K562 (cell line): ENCODE data around the gene LAT. TPM values are rescaled to one million over a fixed set of nuclear protein-coding genes. Genes with fewer than 3 reads are reported as not detected.

Experiments
- ATAC-seq: fragments of 200-7000 bp; cut with Tn5 transposase; 3 replicates; pipeline ENCODE4 v1.9.1; 2020; ENCODE audit warnings: moderate library complexity
- BruUV-seq: library from RNA; stranded (reverse); fragments of 400-500 nt; replicated peaks from 2 replicates; lab custom pipeline; 2021; lab: Mats Ljungman, UMichigan
- CTCF ChIA-PET: fragments of 300-600 bp; formaldehyde crosslinking; extraction: SDS; loops from one replicate; lab custom pipeline; 2021; ENCODE audit warnings: low intra/inter-chr PET ratio; lab: Yijun Ruan, JAX
- POLR2A ChIA-PET: fragments of 300-600, 350-650 bp; sonication (Branson Sonifier 250); formaldehyde crosslinking; extraction: SDS; loops from one replicate; lab custom pipeline; 2021; ENCODE audit warnings: antibody characterized with exemption, inconsistent platforms; lab: Yijun Ruan, JAX
- DNase-seq, 4 experiments: peaks; one replicate each; pipeline versions ENCODE4 v3.0.0 to v3.0.0-alpha.2; 2011 to 2018; ENCODE audit warnings: low spot score in 3 of 4, mixed read lengths in 3 of 4; ENCODE audit errors: extremely low read depth in 1 of 4
- FAIRE-seq: peaks from 2 replicates; lab custom pipeline; 2011; peaks lifted over from hg19 to GRCh38; lab: Jason Lieb, UNC
- H2AFZ ChIP-seq: 2 replicates; pipeline ENCODE4 v1.6.0; 2011; ENCODE audit warnings: low read depth, low read length, control low read depth, inconsistent platforms
- H3K27ac ChIP-seq: fragments of 200-600 bp; 3 replicates; pipeline ENCODE4 v1.8.0; 2011; ENCODE audit warnings: low read depth, mild to moderate bottlenecking, control low read depth, inconsistent platforms, low read length, moderate library complexity, mixed read lengths; ENCODE audit errors: extremely low read depth
- H3K27me3 ChIP-seq, 2 experiments: fragments of 300-600 bp in 1 of 2; 2 replicates in 1 of 2; 3 replicates in 1 of 2; pipeline versions ENCODE4 v1.6.0 to v1.8.0; 2011; ENCODE audit warnings: inconsistent platforms in 2 of 2, low read length in 2 of 2, mild to moderate bottlenecking in 1 of 2, mixed read lengths in 1 of 2, moderate library complexity in 1 of 2; ENCODE audit not compliant: control insufficient read depth in 2 of 2, insufficient read depth in 2 of 2
- H3K36me3 ChIP-seq: fragments of 300-600 bp; 3 replicates; pipeline ENCODE4 v1.8.0; 2011; ENCODE audit warnings: mild to moderate bottlenecking, low read length, inconsistent platforms; ENCODE audit not compliant: control insufficient read depth, insufficient read depth
- H3K4me1 ChIP-seq, 2 experiments: fragments of 200-600 bp in 1 of 2; replicated peaks in 1 of 2; 2 replicates in 1 of 2; 3 replicates in 1 of 2; pipeline versions ENCODE4 v1.5.1 to v1.8.0; 2011; ENCODE audit warnings: inconsistent platforms in 2 of 2, low read length in 2 of 2, mild to moderate bottlenecking in 1 of 2, mixed read lengths in 1 of 2, moderate library complexity in 1 of 2; ENCODE audit not compliant: control insufficient read depth in 2 of 2, insufficient read depth in 2 of 2
- H3K4me2 ChIP-seq: 2 replicates; pipeline ENCODE4 v1.6.1; 2011; ENCODE audit warnings: low read length, control low read depth, inconsistent platforms, mixed read lengths; ENCODE audit not compliant: insufficient read depth
- H3K4me3 ChIP-seq: fragments of 200-600 bp; sonication (generic), shearing (Covaris generic); 2 replicates; pipeline ENCODE4 v1.5.1; 2016; ENCODE audit warnings: control low read depth, inconsistent platforms
- H3K79me2 ChIP-seq: fragments of 200-600 bp; 3 replicates; pipeline ENCODE4 v1.8.0; 2011; ENCODE audit warnings: low read length, inconsistent platforms; ENCODE audit not compliant: control insufficient read depth, insufficient read depth
- H3K9ac ChIP-seq, 2 experiments: 2 replicates each; pipeline versions ENCODE4 v1.6.0 to v1.6.1; 2011; ENCODE audit warnings: low read depth in 2 of 2, low read length in 2 of 2, control low read depth in 1 of 2, inconsistent platforms in 1 of 2, mild to moderate bottlenecking in 1 of 2, mixed read lengths in 1 of 2; ENCODE audit not compliant: insufficient read depth in 1 of 2
- H3K9me1 ChIP-seq: one replicate; pipeline ENCODE4 v1.6.0; 2011; ENCODE audit warnings: inconsistent platforms, mild to moderate bottlenecking, low read length, moderate library complexity; ENCODE audit not compliant: control insufficient read depth, insufficient read depth
- H3K9me3 ChIP-seq: replicated peaks from 2 replicates; pipeline ENCODE4 v1.5.1; 2011; ENCODE audit warnings: low read depth, low read length, inconsistent platforms; ENCODE audit not compliant: control insufficient read depth, insufficient read depth
- H4K20me1 ChIP-seq: replicated peaks from 2 replicates; pipeline ENCODE4 v1.6.1; 2011; ENCODE audit warnings: low read length, inconsistent platforms, mixed read lengths; ENCODE audit not compliant: control insufficient read depth, insufficient read depth
- EP300 ChIP-seq: IDR thresholded peaks from 2 replicates; pipeline ENCODE4 v1.6.1; 2012; ENCODE audit warnings: low read length, improper control_type of control experiment
- NCOR1 ChIP-seq: fragments of 450-650 bp; IDR thresholded peaks from 2 replicates; pipeline ENCODE4 v1.6.1; 2016; ENCODE audit warnings: mild to moderate bottlenecking, moderate library complexity
- NR2F6 ChIP-seq: fragments of 450-650 bp; formaldehyde crosslinking; IDR thresholded peaks from 2 replicates; pipeline ENCODE4 v1.4.0; 2020; ENCODE audit warnings: mild to moderate bottlenecking
- PRPF4 ChIP-seq: fragments of 200-400 bp; formaldehyde crosslinking; IDR thresholded peaks from one replicate; pipeline ENCODE4 v1.6.1; 2017; ENCODE audit warnings: low read length, low read depth, mild to moderate bottlenecking; ENCODE audit not compliant: insufficient read depth, poor library complexity, severe bottlenecking
- SRF ChIP-seq, 2 experiments: fragments of 250-450, 450-650 bp in 1 of 2; sonication (Bioruptor Pico) in 1 of 2; sonication (generic) in 1 of 2; formaldehyde crosslinking; IDR thresholded peaks; 2 replicates each; pipeline versions ENCODE4 v1.5.0 to v1.5.1; 2020 to 2022; ENCODE audit warnings: mild to moderate bottlenecking in 1 of 2, missing genetic modification reagents in 1 of 2
- TAF9B ChIP-seq: fragments of 450-650 bp; IDR thresholded peaks from 2 replicates; pipeline ENCODE4 v1.6.1; 2018; ENCODE audit warnings: mild to moderate bottlenecking; ENCODE audit not compliant: partially characterized antibody
- TARDBP ChIP-seq: fragments of 450-650 bp; IDR thresholded peaks from 2 replicates; pipeline ENCODE4 v1.6.1; 2016
- TEAD1 ChIP-seq, 2 experiments: fragments of 450-650 bp in 1 of 2; sonication (generic) in 1 of 2; formaldehyde crosslinking; IDR thresholded peaks; 2 replicates each; pipeline versions ENCODE4 v1.4.0 to v1.8.0; 2020 to 2022; ENCODE audit warnings: mild to moderate bottlenecking in 2 of 2, missing genetic modification reagents in 1 of 2
- ZFX ChIP-seq: sonication (generic); formaldehyde crosslinking; IDR thresholded peaks from 2 replicates; pipeline ENCODE4 v1.8.0; 2022; ENCODE audit warnings: mild to moderate bottlenecking, missing genetic modification reagents, moderate library complexity
- ZNF589 ChIP-seq: fragments of 200-800 bp; sonication (Bioruptor generic); IDR thresholded peaks from 2 replicates; pipeline ENCODE4 v1.6.1; 2016; ENCODE audit warnings: low read depth, missing genetic modification characterization, missing compliant biosample characterization
- WGBS: fragments of 100-300 bp; shearing (Covaris generic); methylation state at CpG from one replicate; pipeline ENCODE4 v1.1.6; 2016; ENCODE audit warnings: low coverage, mixed read lengths; ENCODE audit not compliant: insufficient coverage; ENCODE audit errors: missing lambda C conversion rate; 5-methylcytosine and 5-hydroxymethylcytosine counted together
- in situ Hi-C: fragments of 300-500 bp; cut with MboI; formaldehyde crosslinking; loops from 4 replicates; pipeline ENCODE4 v1.15.0; 2018; ENCODE audit warnings: inconsistent platforms, mixed read lengths
- intact Hi-C: fragments of 100-400 bp; cut with micrococcal nuclease; formaldehyde crosslinking; loops from 2 replicates; pipeline ENCODE4 v1.14.2; 2022
- polyA plus RNA-seq, 8 experiments: library from polyadenylated mRNA; depleted of rRNA in 4 of 8; stranded (reverse) in 5 of 8; unstranded in 3 of 8; fragments of >200 nt; fragmentation: Nextera tagmentation in 2 of 8; fragmentation: Illumina TruSeq in 1 of 8; extraction: Ambion mirVana in 2 of 8; extraction: Trizol in 1 of 8; gene quantifications; 2 replicates each; pipeline versions ENCODE4 v1.2.1 to v1.2.3, GENCODE V29; 2011 to 2014; ENCODE audit warnings: inconsistent platforms in 1 of 8, missing spikeins in 1 of 8
- total RNA-seq, 7 experiments: library from RNA; depleted of rRNA in 6 of 7; stranded (reverse); fragments of >200 nt in 6 of 7; fragmentation: Illumina TruSeq in 2 of 7; extraction: Trizol in 2 of 7; gene quantifications; 2 replicates each; pipeline versions ENCODE4 v1.2.1 to v1.2.3, GENCODE V29; 2011 to 2021; ENCODE audit warnings: low replicate concordance in 1 of 7
- TF ChIP-seq, protein P1 (sequence below), 2 experiments: fragments of 200-800 bp in 1 of 2; sonication (Bioruptor generic) in 1 of 2; sonication (generic) in 1 of 2; formaldehyde crosslinking in 1 of 2; IDR thresholded peaks in 1 of 2; conservative IDR thresholded peaks in 1 of 2; 2 replicates each; pipeline versions ENCODE4 v1.5.0 to v1.6.1; 2016 to 2020; ENCODE audit warnings: missing compliant biosample characterization in 1 of 2, missing genetic modification characterization in 1 of 2, missing genetic modification reagents in 1 of 2
- TF ChIP-seq, protein P2 (sequence below): conservative IDR thresholded peaks from 2 replicates; pipeline ENCODE4 v1.6.1; 2011; ENCODE audit warnings: low read depth, mild to moderate bottlenecking, low read length; ENCODE audit not compliant: control insufficient read depth
- TF ChIP-seq, protein P3 (sequence below): fragments of 450-650 bp; IDR thresholded peaks from 2 replicates; pipeline ENCODE4 v1.6.1; 2018; ENCODE audit not compliant: partially characterized antibody

LAT gene
- total and polyA plus RNA-seq, 9 of the 15 experiments (the other 6 are each of a cell fraction or from before 2014, with no cell fraction given): 0.40 to 4.2 (median 1.3) TPM

DNA sequence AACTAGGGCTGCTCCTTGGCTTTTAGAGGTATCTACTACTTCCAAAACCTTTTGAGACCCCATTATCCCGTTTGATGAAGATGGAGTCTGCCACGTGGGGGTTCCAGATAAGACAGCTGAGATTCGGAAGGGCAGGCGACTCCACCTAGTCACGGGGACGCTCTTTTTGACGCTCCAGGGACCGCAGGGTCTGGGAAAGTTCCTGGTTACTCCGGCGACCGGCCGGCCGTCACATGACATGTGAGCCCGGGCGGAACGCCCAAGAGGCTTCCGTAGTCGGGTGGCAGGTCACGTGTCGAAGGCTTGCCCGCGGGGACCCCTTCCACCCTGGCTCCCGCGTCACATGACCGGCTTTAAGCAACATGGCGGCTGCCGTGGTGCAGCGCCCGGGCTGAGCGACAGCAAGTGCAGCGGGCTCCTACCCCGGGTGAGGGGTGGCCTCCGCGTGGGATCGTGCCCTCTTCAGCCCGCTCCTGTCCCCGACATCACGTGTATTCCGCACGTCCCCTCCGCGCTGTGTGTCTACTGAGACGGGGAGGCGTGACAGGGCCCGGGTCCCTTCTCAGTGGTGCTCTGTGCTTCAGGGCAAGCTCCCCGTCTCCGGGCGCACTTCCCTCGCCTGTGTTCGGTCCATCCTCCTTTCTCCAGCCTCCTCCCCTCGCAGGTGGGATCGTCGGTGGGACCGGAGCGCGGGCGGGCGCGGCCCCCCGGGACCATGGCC lies 10.3 kb upstream of the LAT start, which contains the start of gene SPNS1:
SPNS1 (plus strand) TSS at position 342 of the 721 bp plus-strand sequence; CDS start at position 716, 374 bp downstream.
- Histone ChIP-seq H2AFZ (peak within 1 kb of the TSS; percentile 95), H3K27me3 (no peaks in the 10 kb centered on the region), H3K9ac (peak within 1 kb of the TSS; percentile 77 to 97), H3K4me1 (peaks cover 11 to 27% of the 10 kb centered on the region in 2 experiments; a peak in 3 of 5 replicates), H3K79me2 (peaks cover 9% of the 10 kb centered on the region; the same call in 2 of the 3 replicates), H3K4me2 (peak within 1 kb of the TSS; percentile 99), H3K9me1 (peaks cover 4% of the 10 kb centered on the region), H3K27ac (peak within 1 kb of the TSS; percentile 63), H3K36me3 (peaks cover 20% of the 10 kb centered on the region; the same call in 2 of the 3 replicates), H3K4me3 (peak within 1 kb of the TSS; percentile 94), H3K9me3 (no peaks in the 10 kb centered on the region), H4K20me1 (no peaks in the 10 kb centered on the region)
- no TSS peak for BruUV-seq
- intact Hi-C loops: no loop called here
- FAIRE-seq (peak; percentile 89), ATAC-seq (peak; percentile 98), DNase-seq (peak; percentile 95 to 97 (median 96))
- ChIA-PET POLR2A (interaction anchor here (1.0 to 1.4 kb wide), 2 partner anchors 12 to 112 kb away, joined by 3 to 5 read pairs; no protein-coding TSS in a partner anchor), CTCF (interaction anchor here (1.3 kb wide), 1 partner anchor 1047 kb away, joined by 5 read pairs; no protein-coding TSS in a partner anchor)
- in situ Hi-C loops: loop anchor here (10.0 to 25.0 kb wide), 3 partner anchors 290 to 1238 kb away; no protein-coding TSS in a partner anchor
- under 1% methylated on average over 55 of the region's 60 CpGs for WGBS
- TF ChIP-seq, protein P1, sequence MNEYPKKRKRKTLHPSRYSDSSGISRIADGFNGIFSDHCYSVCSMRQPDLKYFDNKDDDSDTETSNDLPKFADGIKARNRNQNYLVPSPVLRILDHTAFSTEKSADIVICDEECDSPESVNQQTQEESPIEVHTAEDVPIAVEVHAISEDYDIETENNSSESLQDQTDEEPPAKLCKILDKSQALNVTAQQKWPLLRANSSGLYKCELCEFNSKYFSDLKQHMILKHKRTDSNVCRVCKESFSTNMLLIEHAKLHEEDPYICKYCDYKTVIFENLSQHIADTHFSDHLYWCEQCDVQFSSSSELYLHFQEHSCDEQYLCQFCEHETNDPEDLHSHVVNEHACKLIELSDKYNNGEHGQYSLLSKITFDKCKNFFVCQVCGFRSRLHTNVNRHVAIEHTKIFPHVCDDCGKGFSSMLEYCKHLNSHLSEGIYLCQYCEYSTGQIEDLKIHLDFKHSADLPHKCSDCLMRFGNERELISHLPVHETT (CRISPR knock-in tag; conservative IDR thresholded peaks at IDR 0.05 in 1 of 2, IDR thresholded peaks at IDR 0.05 in 1 of 2): peak in 1 of 2 experiments; percentile 87; a peak in 2 of 4 replicates
- TF ChIP-seq SRF (CRISPR knock-in tag; IDR thresholded peaks at IDR 0.05): 0 out of 4 replicates have a peak, but pooled peaks of 1 of the 2 experiments have one; percentile 53
- peak in 1 of 2 experiments; percentile 8; a peak in 1 of 4 replicates for TF ChIP-seq TEAD1 (CRISPR knock-in tag; IDR thresholded peaks at IDR 0.05)
- TF ChIP-seq ZNF589: peak; percentile 70; the same call in 1 of the 2 replicates
- no peak for TF ChIP-seq PRPF4
- TF ChIP-seq TAF9B: peak; percentile 92
- TF ChIP-seq EP300: peak; percentile 64
- TF ChIP-seq ZFX (CRISPR knock-in tag): peak; percentile 83
- peak; percentile 49; the same call in 1 of the 2 replicates for TF ChIP-seq NCOR1
- no peak for TF ChIP-seq NR2F6 (CRISPR knock-in tag)
- peak; percentile 77 for TF ChIP-seq TARDBP
- TF ChIP-seq, protein P2, sequence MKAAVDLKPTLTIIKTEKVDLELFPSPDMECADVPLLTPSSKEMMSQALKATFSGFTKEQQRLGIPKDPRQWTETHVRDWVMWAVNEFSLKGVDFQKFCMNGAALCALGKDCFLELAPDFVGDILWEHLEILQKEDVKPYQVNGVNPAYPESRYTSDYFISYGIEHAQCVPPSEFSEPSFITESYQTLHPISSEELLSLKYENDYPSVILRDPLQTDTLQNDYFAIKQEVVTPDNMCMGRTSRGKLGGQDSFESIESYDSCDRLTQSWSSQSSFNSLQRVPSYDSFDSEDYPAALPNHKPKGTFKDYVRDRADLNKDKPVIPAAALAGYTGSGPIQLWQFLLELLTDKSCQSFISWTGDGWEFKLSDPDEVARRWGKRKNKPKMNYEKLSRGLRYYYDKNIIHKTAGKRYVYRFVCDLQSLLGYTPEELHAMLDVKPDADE: peak; percentile 95
- TF ChIP-seq, protein P3, sequence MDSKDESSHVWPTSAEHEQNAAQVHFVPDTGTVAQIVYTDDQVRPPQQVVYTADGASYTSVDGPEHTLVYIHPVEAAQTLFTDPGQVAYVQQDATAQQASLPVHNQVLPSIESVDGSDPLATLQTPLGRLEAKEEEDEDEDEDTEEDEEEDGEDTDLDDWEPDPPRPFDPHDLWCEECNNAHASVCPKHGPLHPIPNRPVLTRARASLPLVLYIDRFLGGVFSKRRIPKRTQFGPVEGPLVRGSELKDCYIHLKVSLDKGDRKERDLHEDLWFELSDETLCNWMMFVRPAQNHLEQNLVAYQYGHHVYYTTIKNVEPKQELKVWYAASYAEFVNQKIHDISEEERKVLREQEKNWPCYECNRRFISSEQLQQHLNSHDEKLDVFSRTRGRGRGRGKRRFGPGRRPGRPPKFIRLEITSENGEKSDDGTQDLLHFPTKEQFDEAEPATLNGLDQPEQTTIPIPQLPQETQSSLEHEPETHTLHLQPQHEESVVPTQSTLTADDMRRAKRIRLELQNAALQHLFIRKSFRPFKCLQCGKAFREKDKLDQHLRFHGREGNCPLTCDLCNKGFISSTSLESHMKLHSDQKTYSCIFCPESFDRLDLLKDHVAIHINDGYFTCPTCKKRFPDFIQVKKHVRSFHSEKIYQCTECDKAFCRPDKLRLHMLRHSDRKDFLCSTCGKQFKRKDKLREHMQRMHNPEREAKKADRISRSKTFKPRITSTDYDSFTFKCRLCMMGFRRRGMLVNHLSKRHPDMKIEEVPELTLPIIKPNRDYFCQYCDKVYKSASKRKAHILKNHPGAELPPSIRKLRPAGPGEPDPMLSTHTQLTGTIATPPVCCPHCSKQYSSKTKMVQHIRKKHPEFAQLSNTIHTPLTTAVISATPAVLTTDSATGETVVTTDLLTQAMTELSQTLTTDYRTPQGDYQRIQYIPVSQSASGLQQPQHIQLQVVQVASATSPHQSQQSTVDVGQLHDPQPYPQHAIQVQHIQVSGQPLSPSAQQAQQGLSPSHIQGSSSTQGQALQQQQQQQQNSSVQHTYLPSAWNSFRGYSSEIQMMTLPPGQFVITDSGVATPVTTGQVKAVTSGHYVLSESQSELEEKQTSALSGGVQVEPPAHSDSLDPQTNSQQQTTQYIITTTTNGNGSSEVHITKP: peak; percentile 72
